Measurements from ENCODE around the gene SRSF3.

SRSF3 gene

DNA sequence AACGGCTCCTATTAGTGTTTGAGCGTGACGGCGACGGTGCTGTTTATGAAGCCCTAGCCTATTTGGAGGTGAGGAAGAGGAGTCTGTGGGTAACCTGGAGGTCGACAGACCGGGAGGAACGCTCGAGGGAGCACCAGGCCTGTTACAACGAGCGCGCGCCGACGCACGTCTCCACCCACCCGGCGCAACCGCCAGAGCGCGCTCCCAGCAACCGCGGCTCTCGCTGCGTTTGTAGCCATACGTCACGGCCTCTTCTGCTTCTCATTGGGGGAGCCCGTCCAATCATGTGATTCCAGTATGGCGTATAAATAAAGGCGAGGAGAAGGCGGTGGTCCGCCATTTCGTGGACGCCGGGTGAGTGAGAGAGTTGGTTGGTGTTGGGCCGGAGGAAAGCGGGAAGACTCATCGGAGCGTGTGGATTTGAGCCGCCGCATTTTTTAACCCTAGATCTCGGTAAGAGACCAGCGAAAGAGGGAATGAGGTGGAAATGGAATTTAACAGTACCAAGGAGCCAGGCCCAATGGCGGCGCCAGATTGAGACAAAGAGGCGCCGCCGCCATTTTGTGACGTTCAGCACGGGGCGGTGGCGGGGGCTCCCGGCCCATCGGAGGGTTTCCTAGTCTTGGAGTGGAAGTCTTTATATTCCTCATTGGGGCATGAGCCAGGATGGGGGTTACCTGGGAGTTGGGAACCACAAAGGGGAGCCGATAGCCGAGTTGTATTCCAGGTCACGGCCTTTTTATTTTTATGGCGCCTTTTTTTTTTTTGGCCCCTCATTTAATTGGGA lies at the start of gene SRSF3:
SRSF3 (plus strand) TSS at position 334 of the 787 bp plus-strand sequence. CDS start 2,401 bp downstream, outside the sequence.
- H3K4me3 ChIP-seq (ENCODE audit: low read depth in 1 of 2, low read length in 1 of 2) = peak within 1 kb of the TSS; percentile 87 to 97
- TF ChIP-seq, protein P1, sequence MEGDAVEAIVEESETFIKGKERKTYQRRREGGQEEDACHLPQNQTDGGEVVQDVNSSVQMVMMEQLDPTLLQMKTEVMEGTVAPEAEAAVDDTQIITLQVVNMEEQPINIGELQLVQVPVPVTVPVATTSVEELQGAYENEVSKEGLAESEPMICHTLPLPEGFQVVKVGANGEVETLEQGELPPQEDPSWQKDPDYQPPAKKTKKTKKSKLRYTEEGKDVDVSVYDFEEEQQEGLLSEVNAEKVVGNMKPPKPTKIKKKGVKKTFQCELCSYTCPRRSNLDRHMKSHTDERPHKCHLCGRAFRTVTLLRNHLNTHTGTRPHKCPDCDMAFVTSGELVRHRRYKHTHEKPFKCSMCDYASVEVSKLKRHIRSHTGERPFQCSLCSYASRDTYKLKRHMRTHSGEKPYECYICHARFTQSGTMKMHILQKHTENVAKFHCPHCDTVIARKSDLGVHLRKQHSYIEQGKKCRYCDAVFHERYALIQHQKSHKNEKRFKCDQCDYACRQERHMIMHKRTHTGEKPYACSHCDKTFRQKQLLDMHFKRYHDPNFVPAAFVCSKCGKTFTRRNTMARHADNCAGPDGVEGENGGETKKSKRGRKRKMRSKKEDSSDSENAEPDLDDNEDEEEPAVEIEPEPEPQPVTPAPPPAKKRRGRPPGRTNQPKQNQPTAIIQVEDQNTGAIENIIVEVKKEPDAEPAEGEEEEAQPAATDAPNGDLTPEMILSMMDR (IDR thresholded peaks at IDR 0.05) = peak; percentile 84
- peak within 1 kb of the TSS; percentile 96 for H3K27ac ChIP-seq
- no peaks in the 10 kb centered on the region for H3K9me3 ChIP-seq
- H3K4me1 ChIP-seq (ENCODE audit: control insufficient read depth in 1 of 2, insufficient read depth in 1 of 2, low read depth in 1 of 2, low read length in 1 of 2) = peaks cover 42 to 56% of the 10 kb centered on the region in 2 experiments
- no peaks in the 10 kb centered on the region for H3K27me3 ChIP-seq
- H3K36me3 ChIP-seq = peaks cover 27% of the 10 kb centered on the region

GRCh38 chr6:36545767-36546307 lies 48.3 kb upstream of the SRSF3 start:
- Histone ChIP-seq H3K27me3 (no peaks in the 10 kb centered on the region), H3K27ac (peak overlapping the region; percentile 88), H3K9me3 (no peaks in the 10 kb centered on the region), H3K36me3 (peaks cover 8% of the 10 kb centered on the region), H3K4me3 (ENCODE audit: low read depth in 1 of 2, low read length in 1 of 2) (peak overlapping the region; percentile 99 to 100), H3K4me1 (ENCODE audit: control insufficient read depth in 1 of 2, insufficient read depth in 1 of 2, low read depth in 1 of 2, low read length in 1 of 2) (peaks cover 60 to 69% of the 10 kb centered on the region in 2 experiments)
- TF ChIP-seq, protein P1 (IDR thresholded peaks at IDR 0.05) = no peak

DNA sequence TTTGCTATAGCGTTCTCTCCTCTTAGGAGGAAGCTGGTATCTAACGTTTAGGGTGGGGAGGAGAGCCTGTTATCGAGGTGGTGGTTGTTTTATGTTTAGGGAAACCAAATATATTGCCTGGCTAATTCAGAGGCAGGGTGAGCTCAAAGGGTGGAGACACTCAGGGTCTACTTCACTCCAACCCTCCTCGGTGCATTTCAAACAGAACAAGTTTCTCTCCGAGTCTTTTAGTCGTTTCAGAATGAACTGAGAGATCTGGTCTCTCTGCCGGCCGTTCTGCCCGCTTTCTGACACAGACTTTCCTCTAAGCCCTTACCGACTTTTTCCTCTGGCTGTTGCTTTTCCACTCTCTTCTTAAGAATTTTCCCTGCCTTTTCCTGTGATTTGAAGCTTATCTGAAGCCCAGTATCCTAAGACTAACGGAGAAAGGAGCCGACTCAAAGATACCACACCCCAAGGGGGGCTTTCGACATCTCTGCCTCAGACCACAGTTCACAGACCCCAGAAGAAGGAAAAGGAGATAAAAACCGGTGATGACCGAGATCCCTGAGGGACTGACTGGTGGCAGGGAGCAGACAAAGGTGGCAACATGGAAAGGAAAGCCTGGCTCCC lies 47.7 kb upstream of the SRSF3 start:
- TF ChIP-seq, protein P1 (IDR thresholded peaks at IDR 0.05) = no peak
- Histone ChIP-seq H3K4me1 (ENCODE audit: control insufficient read depth in 1 of 2, insufficient read depth in 1 of 2, low read depth in 1 of 2, low read length in 1 of 2) (peaks cover 56 to 67% of the 10 kb centered on the region in 2 experiments), H3K4me3 (ENCODE audit: low read depth in 1 of 2, low read length in 1 of 2) (peak overlapping the region; percentile 99 to 100), H3K36me3 (peaks cover 2% of the 10 kb centered on the region), H3K27ac (peak overlapping the region; percentile 88), H3K27me3 (no peaks in the 10 kb centered on the region), H3K9me3 (no peaks in the 10 kb centered on the region)

- TF ChIP-seq, protein P1 (IDR thresholded peaks at IDR 0.05) = no peak
- Histone ChIP-seq H3K27me3 (no peaks in the 10 kb centered on the region), H3K9me3 (no peaks in the 10 kb centered on the region), H3K36me3 (no peaks in the 10 kb centered on the region), H3K27ac (peak within 1 kb of the TSS; percentile 88), H3K4me1 (ENCODE audit: control insufficient read depth in 1 of 2, insufficient read depth in 1 of 2, low read depth in 1 of 2, low read length in 1 of 2) (peaks cover 50 to 60% of the 10 kb centered on the region in 2 experiments), H3K4me3 (ENCODE audit: low read depth in 1 of 2, low read length in 1 of 2) (peak within 1 kb of the TSS; percentile 99 to 100)
These were observed 47.1 kb upstream of the SRSF3 start, which contains the start of gene STK38 for GRCh38 chr6:36546920-36547645. Gene STK38 (minus strand): TSS chr6:36547479. CDS start chr6:36540202, 7,277 bp downstream.
